GM13977 (cell line): Measurements from ENCODE around the gene DNLZ.

Experiments used
- DNase-seq: peaks from one replicate; pipeline ENCODE4 v3.0.0; 2012; ENCODE audit warnings: low spot score
- in situ Hi-C: fragments of 300-500 bp; cut with MboI; formaldehyde crosslinking; loops from one replicate; pipeline ENCODE4 v1.12.0; 2022; ENCODE audit warnings: low sequenced_read_pairs, low pct_unique_long_range_greater_than_20kb, mixed read lengths, inconsistent platforms; ENCODE audit not compliant: unreplicated experiment
- TF ChIP-seq, protein P1 (sequence below): IDR thresholded peaks from 2 replicates; pipeline ENCODE4 v1.5.1; 2012; ENCODE audit warnings: mild to moderate bottlenecking, control low read depth; ENCODE audit not compliant: insufficient read depth; ENCODE audit errors: extremely low read depth, missing control alignments

The DNLZ gene

DNA sequence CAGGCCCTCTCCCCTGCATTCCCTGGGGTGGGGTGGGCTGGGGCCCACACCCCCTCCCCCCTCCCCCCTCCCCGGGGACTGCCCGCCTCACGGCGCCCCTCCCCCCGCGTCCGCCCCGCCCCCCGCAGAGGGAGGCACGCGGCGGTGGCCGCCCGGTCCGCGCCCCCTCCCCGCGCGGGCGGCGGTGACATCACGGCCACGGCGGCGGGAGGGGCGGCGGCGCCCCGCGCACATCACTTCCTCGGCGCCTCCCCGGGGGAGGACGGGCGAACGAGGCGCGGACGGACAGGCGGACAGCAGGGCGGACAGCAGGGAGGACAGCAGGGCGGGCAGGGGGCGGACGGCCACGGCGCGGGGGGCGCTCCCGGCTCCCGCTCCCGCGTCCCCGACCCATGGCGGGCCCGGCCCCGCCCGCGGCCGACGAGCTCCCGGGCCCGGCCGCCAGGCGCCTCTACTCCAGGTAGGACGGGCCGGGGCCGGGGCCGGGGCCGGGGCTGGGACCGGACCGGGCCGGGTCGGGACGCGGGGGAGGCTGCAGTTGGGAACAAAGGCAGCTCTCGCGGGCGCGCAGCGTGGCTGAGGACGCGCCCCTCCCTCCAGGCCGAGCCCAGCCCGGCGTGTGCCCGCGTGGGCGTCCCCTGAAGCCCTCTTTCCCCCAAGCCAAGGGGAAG, 36.1 kb downstream of the DNLZ start, which contains the start of gene GPSM1:
GPSM1 (plus strand) TSS at position 236 of the 671 bp plus-strand sequence; CDS start at position 393, 157 bp downstream.
- DNase-seq = peak; percentile 74
- in situ Hi-C loops = no loop called here
- TF ChIP-seq, protein P1, sequence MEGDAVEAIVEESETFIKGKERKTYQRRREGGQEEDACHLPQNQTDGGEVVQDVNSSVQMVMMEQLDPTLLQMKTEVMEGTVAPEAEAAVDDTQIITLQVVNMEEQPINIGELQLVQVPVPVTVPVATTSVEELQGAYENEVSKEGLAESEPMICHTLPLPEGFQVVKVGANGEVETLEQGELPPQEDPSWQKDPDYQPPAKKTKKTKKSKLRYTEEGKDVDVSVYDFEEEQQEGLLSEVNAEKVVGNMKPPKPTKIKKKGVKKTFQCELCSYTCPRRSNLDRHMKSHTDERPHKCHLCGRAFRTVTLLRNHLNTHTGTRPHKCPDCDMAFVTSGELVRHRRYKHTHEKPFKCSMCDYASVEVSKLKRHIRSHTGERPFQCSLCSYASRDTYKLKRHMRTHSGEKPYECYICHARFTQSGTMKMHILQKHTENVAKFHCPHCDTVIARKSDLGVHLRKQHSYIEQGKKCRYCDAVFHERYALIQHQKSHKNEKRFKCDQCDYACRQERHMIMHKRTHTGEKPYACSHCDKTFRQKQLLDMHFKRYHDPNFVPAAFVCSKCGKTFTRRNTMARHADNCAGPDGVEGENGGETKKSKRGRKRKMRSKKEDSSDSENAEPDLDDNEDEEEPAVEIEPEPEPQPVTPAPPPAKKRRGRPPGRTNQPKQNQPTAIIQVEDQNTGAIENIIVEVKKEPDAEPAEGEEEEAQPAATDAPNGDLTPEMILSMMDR = no peak

DNA sequence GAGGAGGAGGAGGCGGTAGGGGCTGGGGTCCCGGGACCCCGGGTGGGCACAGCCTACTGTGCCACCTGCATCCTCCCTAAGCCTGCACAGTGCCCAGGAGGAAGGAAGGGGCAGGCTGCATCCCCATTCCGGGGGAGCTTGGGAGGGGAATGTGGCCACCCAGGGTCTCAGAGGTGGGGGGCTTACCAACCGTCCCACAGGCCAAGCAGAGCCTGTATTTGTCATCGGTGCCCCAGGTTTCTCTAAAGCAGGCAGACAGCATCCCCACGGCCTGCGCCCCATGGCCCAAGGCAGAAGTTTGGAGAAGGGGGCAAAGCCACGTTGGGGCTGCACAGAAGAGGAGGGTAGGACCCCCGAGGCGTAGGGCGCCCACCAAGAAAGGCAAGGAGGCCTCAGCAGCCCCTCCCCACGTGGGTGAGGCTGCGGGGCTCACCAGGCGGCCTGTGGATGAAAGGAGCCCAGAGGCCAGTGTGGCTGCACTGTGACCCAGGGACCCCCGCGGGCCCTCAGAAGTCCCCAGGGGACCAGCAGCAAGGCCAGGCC, 36.7 kb downstream of the DNLZ start:
- TF ChIP-seq, protein P1 = no peak
- no peak for DNase-seq
- in situ Hi-C loops = no loop called here

DNA sequence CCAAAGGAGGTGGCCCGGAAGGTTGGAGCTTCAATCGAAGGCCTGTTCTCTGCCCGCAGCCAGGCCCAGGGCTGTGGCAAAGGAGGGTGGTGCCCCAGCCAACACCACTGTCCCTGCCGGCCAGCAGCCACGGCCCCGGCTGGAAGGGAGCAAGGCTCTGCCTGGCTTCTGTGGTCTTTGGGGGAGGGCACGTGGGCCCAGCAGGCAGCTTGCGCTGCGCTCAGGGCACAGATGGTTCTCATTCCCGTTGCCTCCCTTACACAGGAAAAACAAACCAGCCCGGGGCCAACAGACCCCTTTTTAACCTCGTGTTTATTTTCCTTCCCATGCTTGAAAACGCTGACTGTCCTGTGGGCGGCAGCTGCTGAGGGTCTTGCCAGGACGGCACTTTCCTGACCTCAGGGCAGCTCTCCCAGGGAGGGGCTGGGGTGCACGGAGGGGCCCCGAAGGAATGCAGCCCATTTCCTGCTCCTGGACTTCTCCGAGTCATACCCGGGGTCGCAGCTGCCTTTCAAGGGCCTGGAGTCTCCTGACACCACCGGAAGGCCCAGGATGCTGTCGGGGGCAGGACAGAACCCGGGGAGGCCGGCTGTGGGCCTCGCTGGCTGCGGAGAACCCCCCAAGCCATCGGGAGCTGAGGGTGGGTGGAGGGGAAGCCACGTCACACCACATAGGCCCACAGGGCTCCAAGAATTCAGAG, 37.3 kb downstream of the DNLZ start:
- TF ChIP-seq, protein P1 = no peak
- DNase-seq = no peak
- in situ Hi-C loops = no loop called here

DNA sequence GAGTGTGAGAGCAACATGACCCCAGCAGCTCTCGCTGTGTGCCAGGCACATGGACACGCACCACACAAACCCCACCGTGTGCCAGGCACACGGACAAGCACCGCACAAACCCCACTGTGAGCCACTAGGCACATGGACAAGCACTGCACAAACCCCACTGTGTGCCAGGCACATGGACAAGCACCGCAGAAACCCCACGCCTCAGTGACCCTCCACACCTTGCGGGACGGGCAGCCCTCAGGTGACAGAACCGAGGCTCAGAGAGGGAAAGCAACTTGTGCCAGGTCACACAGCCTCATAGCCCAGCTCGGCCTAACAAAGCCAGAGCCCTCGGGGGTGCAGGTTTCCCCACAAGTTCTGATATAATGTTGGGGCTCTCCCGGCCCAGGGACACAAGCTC, 38.2 kb downstream of the DNLZ start:
- TF ChIP-seq, protein P1 = no peak
- no peak for DNase-seq
- in situ Hi-C loops = no loop called here

DNA sequence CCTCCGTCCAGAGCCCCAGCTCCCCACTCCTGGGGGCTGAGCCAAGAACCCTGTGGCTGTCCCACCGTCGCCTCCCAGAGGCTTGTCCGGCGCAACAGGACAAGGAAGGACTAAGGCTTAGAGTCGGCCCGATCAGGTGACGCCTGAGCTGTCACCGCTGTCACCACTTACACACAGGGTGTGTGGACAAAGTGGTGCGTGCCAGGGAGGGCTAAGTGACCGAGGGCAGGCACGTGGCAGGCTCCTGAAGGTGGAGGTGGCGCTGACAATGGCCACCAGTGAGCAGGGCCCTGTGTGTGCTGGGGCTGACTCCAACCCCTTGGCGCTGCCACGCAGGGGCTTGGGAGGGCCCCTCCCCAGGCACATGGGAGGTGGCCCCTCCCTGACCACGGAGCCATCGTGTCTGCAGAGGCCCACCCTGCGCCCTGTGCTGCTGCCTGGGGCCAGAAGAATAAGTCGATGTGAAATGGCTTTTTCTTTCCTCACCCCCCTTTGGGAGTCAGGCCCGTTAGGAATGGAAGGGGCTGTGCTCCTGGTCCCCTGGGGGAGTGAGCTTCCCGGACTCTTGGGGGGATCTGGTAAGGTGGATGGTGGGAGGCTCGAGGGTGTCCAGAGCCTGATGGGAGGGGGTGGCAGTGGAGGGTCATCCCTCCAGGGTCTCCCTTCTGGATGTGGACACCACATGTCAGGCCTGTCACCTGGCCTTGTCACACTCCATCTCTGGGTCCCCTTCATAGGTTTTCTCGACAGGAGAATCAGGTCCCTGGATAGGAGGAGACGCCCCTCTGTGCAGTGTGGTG, 38.8 kb downstream of the DNLZ start:
- TF ChIP-seq, protein P1 = no peak
- DNase-seq = no peak
- in situ Hi-C loops = no loop called here

DNA sequence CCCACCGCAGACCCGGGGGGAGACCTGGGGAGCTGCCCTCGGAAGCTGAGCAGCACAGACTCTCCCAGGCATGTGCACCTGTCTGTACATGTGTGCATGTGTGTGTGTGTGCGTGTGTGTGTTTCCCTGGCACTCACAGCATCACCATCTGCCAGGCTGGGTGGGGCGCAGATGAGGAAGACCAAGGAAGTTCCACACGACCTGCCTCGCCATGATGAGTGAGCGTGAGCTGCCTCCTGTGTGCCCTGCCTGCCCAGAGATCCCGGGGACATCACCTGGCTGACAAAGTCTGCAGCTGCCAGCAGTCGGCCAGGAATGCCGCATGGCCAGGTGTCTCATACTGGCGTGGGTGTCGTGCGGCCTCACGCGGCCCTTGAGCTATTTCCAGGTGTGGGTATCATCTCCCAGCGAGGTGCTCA, 40.2 kb downstream of the DNLZ start:
- in situ Hi-C loops = no loop called here
- no peak for DNase-seq
- TF ChIP-seq, protein P1 = no peak
